NCI-H510A (cell line): Measurements from ENCODE around the gene LRMDA.

Source experiments
- DNase-seq: peaks from one replicate; lab custom pipeline; 2025; lab: John Stamatoyannopoulos, UW

LRMDA gene

GRCh38 chr10:75449382-75450074, 18.1 kb downstream of the LRMDA start:
- DNase-seq = no peak

GRCh38 chr10:75450075-75450445, 18.6 kb downstream of the LRMDA start:
- no peak for DNase-seq

GRCh38 chr10:75450644-75451640, 19.5 kb downstream of the LRMDA start:
- no peak for DNase-seq

- no peak for DNase-seq
Measured at GRCh38 chr10:75451831-75452230, 20.4 kb downstream of the LRMDA start.

- DNase-seq = no peak
Measured at GRCh38 chr10:75452997-75453396, 21.6 kb downstream of the LRMDA start.

- DNase-seq = no peak
Measured at GRCh38 chr10:75456122-75456521, 24.7 kb downstream of the LRMDA start.

GRCh38 chr10:75460059-75460458, 28.6 kb downstream of the LRMDA start:
- DNase-seq = no peak

- DNase-seq = no peak
Measured at GRCh38 chr10:75461672-75462649, 30.5 kb downstream of the LRMDA start.

GRCh38 chr10:75462865-75463264, 31.4 kb downstream of the LRMDA start:
- DNase-seq = no peak

GRCh38 chr10:75464478-75465449, 33.3 kb downstream of the LRMDA start:
- no peak for DNase-seq

- no peak for DNase-seq
Measured at GRCh38 chr10:75465450-75465827, 34.0 kb downstream of the LRMDA start.

- DNase-seq = no peak
Measured at GRCh38 chr10:75466001-75466400, 34.6 kb downstream of the LRMDA start.

- no peak for DNase-seq
Measured at GRCh38 chr10:75466886-75467285, 35.5 kb downstream of the LRMDA start.

GRCh38 chr10:75468612-75469005, 37.2 kb downstream of the LRMDA start:
- DNase-seq = no peak

GRCh38 chr10:75469006-75469616, 37.7 kb downstream of the LRMDA start:
- no peak for DNase-seq

GRCh38 chr10:75470901-75471300, 39.5 kb downstream of the LRMDA start:
- no peak for DNase-seq

- DNase-seq = no peak
Measured at GRCh38 chr10:75472685-75473084, 41.3 kb downstream of the LRMDA start.

GRCh38 chr10:75474106-75474505, 42.7 kb downstream of the LRMDA start:
- DNase-seq = no peak

- no peak for DNase-seq
Measured at GRCh38 chr10:75475460-75476182, 44.2 kb downstream of the LRMDA start.

GRCh38 chr10:75476569-75476968, 45.1 kb downstream of the LRMDA start:
- DNase-seq = no peak
